Fibroblast of peridontal ligament (primary cell): ENCODE data around the gene KRT32.
"Not testable (repeated sequence)": the region's sequence is repeated elsewhere in the genome, so short reads cannot be mapped to it uniquely, and the experiment has no call there.

Source experiments
- DNase-seq: peaks from one replicate; pipeline ENCODE4 v3.0.0-alpha.2; 2010; ENCODE audit errors: extremely low read depth

The KRT32 gene

GRCh38 chr17:41464682-41465081 lies 2.5 kb downstream of the KRT32 start:
- peak; percentile 92 for DNase-seq

DNA sequence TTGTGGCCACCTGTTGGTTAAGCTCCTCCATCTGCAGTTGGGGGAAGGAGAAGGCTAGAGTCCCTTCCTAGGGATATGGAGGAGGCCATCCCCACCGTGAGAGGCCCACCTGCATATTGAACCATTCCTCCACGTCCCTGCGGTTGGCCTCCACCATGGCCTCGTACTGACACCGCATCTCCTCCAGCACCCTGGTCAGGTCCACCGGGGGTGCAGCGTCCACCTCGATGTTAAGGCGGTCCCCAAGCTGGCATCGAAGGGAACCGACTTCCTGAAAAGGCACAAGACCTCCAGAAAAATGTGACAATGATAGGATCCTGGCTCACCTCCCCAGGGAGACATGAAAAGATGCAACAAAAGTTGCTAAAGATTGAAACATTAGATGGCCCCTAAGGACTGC lies 3.0 kb downstream of the KRT32 start:
- DNase-seq: no peak

GRCh38 chr17:41463746-41464145 lies 3.4 kb downstream of the KRT32 start:
- no peak for DNase-seq

DNA sequence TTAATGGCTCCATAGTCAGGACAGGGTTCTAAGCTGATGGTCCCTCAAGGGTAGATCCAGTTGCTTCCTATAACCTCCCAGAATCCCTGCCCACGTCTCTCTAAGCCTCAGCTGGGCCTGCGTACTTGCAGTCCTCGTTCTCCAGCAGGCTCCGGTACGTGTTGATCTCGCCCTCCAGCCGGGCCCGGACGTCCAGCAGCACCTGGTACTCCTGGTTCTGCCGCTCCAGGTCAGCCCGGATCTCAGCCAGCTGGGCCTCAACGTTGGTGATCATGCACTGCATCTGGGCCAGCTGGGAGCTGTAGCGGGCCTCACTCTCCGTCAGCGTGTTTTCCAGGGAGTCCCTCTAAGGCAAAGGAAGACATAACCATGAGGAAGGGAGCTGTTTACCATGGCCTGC lies 4.5 kb downstream of the KRT32 start:
- no peak for DNase-seq

- peak; percentile 52 for DNase-seq
Measured at GRCh38 chr17:41457676-41458075, 9.5 kb downstream of the KRT32 start.

DNA sequence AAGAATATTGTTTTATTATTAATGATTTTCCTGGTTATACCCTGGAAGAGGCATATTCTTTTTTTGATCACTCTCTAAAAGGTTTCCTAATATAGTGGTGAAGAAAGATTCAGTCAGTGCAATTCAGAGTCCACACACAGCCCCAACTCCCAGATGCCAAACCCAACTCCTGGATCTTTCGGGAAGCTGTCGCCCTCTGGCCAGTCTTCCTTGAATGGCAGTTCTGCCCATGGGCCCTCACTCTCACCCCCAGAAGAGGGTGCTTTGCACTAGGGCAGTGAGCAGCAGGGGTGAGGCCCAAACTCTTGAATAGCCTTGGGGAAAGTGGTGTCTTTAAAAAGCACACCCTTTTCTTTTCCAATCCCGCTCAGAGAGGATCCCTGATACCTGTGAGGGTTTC lies 11.0 kb downstream of the KRT32 start:
- no peak for DNase-seq

- DNase-seq: peak; percentile 55
Measured at GRCh38 chr17:41455236-41455635, 11.9 kb downstream of the KRT32 start.

DNA sequence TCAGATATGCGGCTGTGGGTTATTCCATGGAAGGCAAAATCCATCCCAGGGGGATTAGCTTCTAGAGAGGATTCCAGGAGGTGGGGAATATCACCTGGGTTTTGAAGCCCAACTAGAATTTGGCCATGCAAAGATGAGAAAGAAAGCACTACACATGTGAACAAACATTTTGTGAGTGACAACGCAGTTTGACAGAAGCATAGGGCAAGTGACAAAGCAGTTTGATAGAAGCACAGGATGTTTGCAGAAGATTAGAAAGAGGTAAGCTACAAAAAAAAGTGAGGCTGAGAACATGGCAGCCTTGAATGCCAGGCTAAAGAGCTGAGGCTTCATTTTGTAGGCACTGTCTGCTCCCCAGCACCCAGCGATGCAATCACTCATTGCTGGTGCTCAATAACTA lies 14.1 kb downstream of the KRT32 start:
- DNase-seq: no peak

DNA sequence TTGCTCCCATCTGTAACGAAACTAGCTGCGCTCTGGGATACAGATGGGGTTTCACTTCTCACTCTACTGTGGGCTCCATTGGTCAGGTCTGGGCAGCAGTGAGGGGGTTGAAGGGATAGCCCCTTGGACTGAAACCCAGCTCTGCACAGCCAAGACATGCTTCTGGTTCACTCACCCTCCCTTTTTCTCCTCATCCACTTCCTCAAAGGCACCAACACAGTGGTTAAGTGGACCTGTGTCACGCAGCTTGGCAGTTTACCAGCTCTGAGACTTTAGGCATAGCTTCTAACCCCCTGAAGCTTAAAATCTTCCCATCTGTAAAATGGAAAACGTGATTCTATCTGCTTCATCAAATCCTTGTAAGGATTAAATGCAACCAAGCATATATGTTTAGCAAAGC lies 14.9 kb downstream of the KRT32 start:
- no peak for DNase-seq

DNA sequence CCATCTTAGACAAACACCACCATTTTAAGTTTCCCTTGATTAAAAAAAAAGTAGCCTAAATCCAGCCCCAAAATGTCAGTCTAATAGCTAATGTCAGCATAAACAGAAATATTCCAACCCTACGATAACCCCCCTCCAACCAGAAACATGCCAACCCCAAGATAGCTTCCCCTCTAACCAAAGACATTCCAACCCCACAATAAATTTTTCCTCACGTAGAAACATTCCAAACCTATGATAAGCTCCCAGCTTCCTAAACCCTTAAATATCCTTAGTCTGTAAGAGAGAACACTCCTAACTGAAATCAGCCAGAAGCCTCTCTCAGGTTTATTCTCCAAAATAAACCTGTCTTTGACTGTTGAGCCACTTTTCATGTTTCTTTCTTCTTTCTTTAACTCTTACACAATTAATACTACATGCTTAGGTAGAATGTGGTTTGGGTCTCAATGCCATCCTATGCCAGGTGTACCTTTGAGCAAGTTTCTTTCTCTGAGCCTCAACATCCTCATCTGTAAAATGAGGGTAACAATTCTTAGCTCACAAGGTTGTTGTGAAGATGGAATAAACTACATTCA lies 15.9 kb downstream of the KRT32 start:
- DNase-seq: peak; percentile 38

GRCh38 chr17:41449008-41449407 lies 18.2 kb downstream of the KRT32 start:
- no peak for DNase-seq

DNA sequence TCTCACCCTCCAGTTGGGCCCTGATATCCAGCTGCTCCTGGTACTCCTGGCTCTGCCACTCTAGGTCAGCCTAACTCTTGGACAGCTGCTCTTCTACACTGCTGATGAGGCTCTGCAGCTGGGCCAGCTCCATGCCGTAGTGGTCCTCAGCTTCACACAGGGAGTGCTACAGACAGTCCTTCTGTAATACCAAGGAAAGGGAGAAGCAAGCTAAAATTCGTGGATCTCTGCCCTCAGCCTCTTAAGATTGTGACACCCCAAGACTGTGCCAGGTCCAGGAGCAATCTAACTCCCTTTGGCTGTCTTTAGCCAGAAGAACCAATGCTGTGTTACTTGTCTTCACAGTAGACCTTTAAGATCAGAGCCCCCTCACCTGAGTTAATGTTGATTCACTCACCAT lies 18.7 kb downstream of the KRT32 start:
- DNase-seq: peak; percentile 69

- peak; percentile 81 for DNase-seq
Measured at GRCh38 chr17:41446806-41447205, 20.4 kb downstream of the KRT32 start.

GRCh38 chr17:41444640-41445039 lies 22.5 kb downstream of the KRT32 start:
- peak; percentile 51 for DNase-seq

GRCh38 chr17:41444186-41444585 lies 23.0 kb downstream of the KRT32 start:
- peak; percentile 66 for DNase-seq

GRCh38 chr17:41442739-41443138 lies 24.4 kb downstream of the KRT32 start:
- peak; percentile 68 for DNase-seq

DNA sequence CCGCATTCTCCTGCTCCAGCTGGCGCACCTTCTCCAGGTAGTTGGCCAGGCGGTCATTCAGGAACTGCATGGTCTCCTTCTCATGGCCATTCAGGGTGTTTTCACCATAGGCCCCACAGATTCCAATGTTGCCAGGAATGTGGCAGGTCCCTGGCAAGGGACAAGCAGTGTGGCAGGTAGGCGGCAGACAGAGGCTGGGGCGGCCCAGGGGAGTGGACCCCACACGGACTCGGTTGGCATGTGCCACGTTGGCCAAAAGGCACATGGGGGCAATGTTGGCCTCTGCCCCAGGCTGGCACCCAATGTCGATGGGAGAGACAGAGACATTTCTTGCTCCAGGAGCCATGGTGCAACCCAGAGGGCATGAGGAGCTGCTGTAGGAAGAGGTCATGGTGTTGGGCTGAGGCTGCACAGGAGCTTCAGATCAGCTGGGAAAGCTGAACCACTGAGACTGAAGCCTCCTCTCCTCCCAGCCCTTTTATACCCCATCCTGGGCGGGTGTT lies 26.6 kb downstream of the KRT32 start, which contains the start of gene KRT38:
Gene KRT38 (minus strand): TSS at position 453 of the 503 bp plus-strand sequence. CDS start 62 bp downstream, at position 391.
- DNase-seq: no peak

DNA sequence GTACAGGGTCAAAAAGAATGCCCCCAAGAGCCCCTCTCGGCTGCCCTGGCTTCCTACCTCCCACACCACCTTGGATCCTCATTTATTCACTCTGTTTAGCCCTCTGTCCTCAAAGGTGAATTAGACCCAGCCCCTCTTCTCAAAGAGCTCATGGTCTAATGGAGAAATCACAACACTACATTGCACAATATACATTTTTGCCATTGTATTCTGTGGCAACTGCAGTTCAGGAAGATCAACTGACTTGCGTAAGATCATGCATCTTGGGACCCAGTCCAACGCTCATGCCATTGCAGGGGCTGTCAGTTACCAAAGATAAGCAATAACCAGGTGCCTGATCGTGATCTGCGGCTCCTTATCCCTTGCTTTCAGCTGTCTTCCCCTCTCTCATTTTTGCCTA lies 27.8 kb downstream of the KRT32 start:
- DNase-seq: no peak

- no peak for DNase-seq
Measured at GRCh38 chr17:41437769-41438168, 29.4 kb downstream of the KRT32 start.

DNA sequence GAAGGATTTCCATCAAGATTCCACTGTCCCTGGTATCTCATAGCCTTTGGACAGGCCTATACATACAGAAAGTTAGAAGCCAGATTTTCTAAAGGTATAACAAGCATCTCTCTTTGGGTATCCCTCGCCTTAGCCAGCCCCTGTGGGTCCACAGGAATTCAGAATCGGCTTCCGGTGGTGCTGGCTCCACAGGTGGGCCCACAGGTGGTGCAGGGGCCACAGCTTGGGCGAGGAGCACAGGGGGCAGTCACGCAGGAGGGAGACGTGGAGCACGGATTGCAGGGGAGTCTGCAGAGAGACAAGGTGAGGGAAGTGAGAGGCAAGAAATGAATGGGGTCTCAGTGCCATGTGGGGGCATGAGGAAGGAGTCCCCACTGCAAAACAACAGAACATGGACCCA lies 29.9 kb downstream of the KRT32 start:
- no peak for DNase-seq

- DNase-seq: no peak
Measured at GRCh38 chr17:41434415-41434814, 32.8 kb downstream of the KRT32 start.

GRCh38 chr17:41434005-41434404 lies 33.2 kb downstream of the KRT32 start:
- DNase-seq: no peak

- DNase-seq: no peak
Measured at GRCh38 chr17:41433586-41433985, 33.6 kb downstream of the KRT32 start.

DNA sequence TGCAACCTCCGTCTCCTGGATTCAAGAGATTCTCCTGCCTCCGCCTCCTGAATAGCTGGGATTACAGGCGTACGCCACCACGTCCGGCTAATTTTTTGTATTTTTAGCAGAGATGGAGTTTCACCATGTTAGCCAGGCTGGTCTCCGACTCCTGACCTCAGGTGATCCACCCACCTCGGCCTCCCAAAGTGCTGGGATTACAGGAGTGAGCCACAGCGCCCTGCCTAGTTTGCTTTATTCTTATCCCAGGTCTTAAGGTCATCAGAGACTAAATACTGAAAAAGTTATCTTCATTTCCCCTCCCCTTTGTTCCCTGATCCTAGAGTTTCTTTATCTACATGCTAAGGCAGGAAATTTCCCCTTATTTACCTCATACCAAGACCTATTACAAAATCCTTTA lies 36.8 kb downstream of the KRT32 start:
- not testable (repeated sequence) for DNase-seq
